Activated effector memory CD4-positive, alpha-beta T cell treated with Interleukin-2 at 50 U/mL for 16 hours (primary cell): ENCODE measurements around the gene ASB17.
"Not testable (repeated sequence)": the region's sequence is repeated elsewhere in the genome, so short reads cannot be mapped to it uniquely, and the experiment has no call there.

Source experiments
- DNase-seq: peaks from one replicate; pipeline ENCODE4 v3.0.0-alpha.2; 2020

Gene ASB17

GRCh38 chr1:75932304-75932703 lies at the start of gene ASB17:
Gene ASB17 (minus strand): TSS chr1:75932404. CDS start chr1:75932291, 113 bp downstream.
- DNase-seq = no peak

DNA sequence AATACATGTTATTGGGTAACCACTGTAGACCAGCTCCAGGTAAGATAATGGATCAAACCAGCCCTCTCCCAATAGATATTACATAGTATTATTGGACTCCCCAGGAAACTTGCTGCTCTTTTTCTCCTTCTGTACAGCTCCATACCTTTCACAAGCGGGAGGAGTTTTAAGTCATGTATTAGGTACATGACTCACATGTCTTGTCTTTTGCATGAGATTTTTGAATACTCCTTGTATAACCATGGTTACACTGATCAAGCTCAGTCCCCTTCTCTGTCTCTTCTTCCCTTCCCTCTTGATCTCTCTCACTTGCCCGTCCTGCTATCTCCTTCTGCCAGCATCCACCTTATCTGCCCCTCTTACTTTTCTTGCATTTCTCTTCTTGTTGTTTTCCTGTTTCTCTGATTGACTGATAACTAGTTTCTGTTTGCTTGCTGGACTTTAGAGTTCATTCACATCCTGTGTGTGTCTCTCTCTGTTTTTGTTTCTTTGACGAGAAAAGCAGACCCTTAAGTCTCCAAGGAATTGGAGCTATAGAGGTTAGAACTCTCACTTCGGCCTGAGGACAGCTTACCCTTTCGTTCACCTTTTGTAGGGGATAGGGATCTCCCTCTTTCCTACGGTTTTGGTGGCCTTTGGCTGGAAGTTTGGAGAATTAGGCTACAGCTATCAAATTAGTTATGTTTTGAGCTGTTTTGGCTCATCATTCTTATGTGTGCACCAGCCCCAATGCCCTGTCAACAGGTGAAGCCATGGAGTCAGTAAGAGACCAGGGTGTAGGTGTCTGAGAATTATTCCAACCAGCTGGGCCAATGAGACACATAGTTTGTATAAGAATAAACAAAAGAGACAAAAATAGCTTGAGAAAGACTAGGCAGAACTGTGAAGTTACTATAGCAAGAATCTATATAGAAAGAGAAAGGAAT lies 49.0 kb upstream of the ASB17 start:
- no peak for DNase-seq

DNA sequence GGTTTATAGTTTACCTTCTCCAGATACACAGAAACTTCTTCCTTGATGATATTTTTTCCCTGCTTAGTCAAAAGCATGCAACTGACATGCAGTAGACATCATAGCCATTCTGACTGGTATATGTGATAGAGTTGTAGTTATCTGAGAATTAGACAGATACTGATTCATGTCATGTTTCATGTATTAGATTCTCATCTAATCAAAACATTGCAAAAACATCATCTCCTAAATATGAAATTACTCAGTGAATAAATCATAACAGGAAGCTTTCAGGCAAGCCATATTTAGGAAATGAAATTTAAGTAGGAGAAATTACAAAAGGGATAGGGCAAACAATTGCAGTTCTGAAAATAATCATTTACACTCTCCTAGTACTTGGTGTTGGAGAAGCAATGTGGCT lies 38.4 kb upstream of the ASB17 start:
- no peak for DNase-seq

DNA sequence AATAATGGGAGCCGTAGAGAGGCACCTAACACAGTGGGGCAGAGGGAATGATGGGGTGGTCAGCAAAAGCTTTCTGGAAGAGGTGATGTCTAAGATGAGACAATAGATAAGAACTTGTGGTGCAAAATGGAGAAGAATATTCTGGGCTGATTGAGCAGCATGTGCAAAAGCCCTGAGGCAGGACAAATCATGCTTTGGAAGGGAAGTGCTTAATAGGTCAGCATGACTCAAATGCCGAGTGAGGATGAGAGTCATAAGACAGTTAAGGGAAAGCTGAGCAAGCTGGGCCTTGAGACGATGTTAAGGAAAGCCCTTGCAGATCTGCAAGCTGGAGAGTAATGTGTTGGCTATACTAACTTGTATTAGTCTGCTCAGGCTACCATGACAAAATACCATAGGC lies 37.3 kb upstream of the ASB17 start:
- no peak for DNase-seq

- no peak for DNase-seq
These were observed 35.5 kb upstream of the ASB17 start for GRCh38 chr1:75967719-75968118.

- no peak for DNase-seq
These were observed 32.7 kb upstream of the ASB17 start for GRCh38 chr1:75964760-75965408.

- DNase-seq = not testable (repeated sequence)
These were observed 32.0 kb upstream of the ASB17 start for GRCh38 chr1:75964110-75964759.

DNA sequence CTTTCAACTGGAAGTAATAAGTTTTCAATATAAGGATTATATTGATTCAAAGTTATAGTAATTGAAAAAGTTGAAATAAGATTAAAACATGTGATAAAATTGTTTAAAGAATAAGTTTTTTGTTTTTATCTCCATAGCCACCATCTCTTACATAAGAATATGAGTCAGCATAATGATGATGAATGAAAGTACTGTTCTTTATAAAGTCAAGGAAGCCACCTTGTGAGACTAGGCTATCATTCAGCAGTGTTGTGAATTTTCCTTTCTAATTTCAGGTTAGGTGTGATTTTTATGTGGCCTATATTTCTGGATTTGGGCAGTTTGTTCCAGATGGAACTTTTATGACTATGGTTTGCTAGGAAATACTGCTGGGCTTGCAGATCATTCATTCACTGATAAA lies 22.4 kb upstream of the ASB17 start:
- DNase-seq = no peak

- no peak for DNase-seq
These were observed 21.3 kb upstream of the ASB17 start for GRCh38 chr1:75953461-75953860.

DNA sequence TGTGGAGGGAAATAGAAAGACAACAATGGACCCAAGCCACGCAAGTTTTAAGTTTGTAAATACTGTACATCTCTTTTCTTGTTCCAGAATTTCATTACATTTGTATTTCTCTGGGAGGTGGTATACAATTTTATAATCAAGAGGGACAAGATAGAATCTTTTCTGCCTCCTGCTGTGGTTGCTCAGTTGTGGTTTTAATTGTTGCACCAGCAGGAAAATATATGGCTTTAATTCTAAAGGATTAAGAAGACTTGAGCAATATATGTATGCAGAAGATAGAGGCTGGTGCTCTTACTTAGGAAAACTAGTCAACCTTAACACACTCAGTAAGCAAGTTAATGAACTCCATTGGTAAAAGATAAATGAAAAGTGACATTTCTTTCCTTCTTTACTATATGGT lies 19.8 kb upstream of the ASB17 start:
- no peak for DNase-seq

- no peak for DNase-seq
These were observed 18.0 kb upstream of the ASB17 start for GRCh38 chr1:75950176-75950575.

- DNase-seq = not testable (repeated sequence)
These were observed 10.8 kb upstream of the ASB17 start for GRCh38 chr1:75943037-75943436.

GRCh38 chr1:75937034-75937433 lies 4.8 kb upstream of the ASB17 start:
- no peak for DNase-seq

DNA sequence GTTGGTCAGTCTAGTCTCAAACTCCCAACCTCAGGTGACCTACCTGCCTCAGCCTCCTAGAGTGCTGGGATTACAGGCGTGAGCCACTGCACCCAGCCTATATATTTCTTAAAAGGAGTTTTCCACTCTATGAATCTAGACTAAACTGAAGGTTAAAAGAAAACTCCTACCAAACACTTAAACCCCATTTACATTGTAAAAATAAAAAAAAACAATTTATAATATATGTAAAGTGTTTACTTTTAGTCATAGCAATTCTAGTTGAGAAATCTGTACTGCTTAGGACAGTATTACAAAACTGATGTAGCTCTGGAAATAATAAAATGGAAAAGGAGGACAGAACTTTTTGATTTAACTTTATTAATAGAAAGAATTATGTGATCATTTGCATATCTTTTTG lies 9.5 kb downstream of the ASB17 start:
- no peak for DNase-seq

GRCh38 chr1:75916834-75917233 lies 15.4 kb downstream of the ASB17 start:
- DNase-seq = no peak

- DNase-seq = no peak
These were observed 23.5 kb downstream of the ASB17 start for GRCh38 chr1:75908717-75909152.

DNA sequence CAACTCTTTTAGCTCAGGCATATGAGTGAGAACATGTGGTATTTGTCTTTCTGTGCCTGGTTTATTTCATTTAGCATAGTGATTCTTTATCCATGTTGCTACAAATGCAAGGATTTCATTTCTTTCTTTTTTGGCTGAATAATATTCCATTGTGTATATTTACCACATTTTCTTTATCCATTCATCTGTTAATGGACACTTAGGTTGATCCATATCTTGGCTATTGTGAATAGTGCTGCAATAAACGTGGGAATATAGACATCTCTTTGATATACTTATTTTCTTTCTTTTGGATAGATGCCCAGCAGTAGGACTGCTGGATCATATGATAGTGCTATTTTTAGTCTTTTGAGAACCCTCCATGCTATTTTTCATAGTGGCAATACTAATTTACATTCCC lies 30.8 kb downstream of the ASB17 start:
- no peak for DNase-seq

DNA sequence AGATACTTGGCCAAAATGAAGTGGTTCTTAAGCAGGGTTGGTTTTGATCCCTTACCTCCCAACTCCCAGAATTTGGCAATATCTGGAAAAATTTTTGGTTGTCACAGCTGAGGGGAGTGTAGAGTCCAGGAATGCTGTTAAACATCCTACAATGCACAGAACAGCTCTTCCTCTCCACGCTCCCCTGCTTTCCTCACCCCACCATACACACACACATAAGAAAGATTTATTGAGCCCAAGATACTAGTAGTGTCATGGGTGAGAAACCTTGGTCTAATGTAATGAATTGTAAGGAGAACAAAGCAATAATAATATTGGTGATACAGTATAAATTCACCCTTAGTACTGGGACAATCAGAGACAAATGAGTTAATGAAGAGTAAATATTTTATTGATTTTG lies 47.8 kb downstream of the ASB17 start:
- no peak for DNase-seq

GRCh38 chr1:75879985-75880384 lies 52.2 kb downstream of the ASB17 start:
- DNase-seq = no peak

DNA sequence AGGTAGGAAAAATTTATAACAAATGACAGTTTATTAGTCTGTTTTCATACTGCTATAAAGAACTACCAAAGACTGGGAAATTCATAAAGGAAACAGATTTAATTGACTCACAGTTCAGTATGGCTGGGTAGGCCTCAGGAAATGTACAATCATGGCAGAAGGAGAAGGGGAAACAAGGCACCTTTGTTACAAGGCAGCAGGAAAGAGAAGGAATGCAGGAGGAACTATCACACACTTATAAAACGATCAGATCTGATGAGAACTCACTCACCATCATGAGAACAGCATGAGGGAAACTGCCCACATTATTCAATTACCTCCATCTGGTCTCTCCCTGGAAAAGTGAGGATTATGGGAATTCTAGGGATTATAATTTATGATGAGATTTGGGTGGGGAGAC lies 61.3 kb downstream of the ASB17 start:
- DNase-seq = no peak
